Upper lobe of left lung (tissue), 6 donors: ENCODE measurements around the gene NOP9. TPM values are rescaled to one million over a fixed set of nuclear protein-coding genes. Genes with fewer than 3 reads are reported as not detected.

Source experiments
- ATAC-seq, 2 donors: fragments of 200-7000 bp; cut with Tn5 transposase; one replicate each; pipeline ENCODE4 v1.9.1; 2022; ENCODE audit warnings: mild to moderate bottlenecking in 2 of 2, moderate library complexity in 2 of 2; ENCODE audit not compliant: low FRiP score in 2 of 2
- DNase-seq, 2 donors: peaks; one replicate each; pipeline ENCODE4 v3.0.0-alpha.2; 2019 to 2020
- H3K27ac ChIP-seq, 4 donors: fragments of 200-600 bp; sonication (generic); one replicate each; pipeline ENCODE4 v1.5.1; 2016 to 2019
- H3K27me3 ChIP-seq, 4 donors: fragments of 200-600 bp; sonication (generic); one replicate each; pipeline ENCODE4 v1.5.1; 2017 to 2019
- H3K36me3 ChIP-seq, 4 donors: fragments of 200-600 bp; sonication (generic); one replicate each; pipeline ENCODE4 v1.5.1; 2016 to 2019
- H3K4me1 ChIP-seq, 4 donors: fragments of 200-600 bp; sonication (generic); one replicate each; pipeline ENCODE4 v1.5.1; 2018 to 2019
- H3K4me3 ChIP-seq, 4 donors: fragments of 200-600 bp; sonication (generic); one replicate each; pipeline ENCODE4 v1.5.1; 2017 to 2019; ENCODE audit warnings: mild to moderate bottlenecking in 2 of 4, moderate library complexity in 1 of 4
- H3K9me3 ChIP-seq, 4 donors: fragments of 200-600 bp; sonication (generic); one replicate each; pipeline ENCODE4 v1.5.1; 2018 to 2019
- EP300 ChIP-seq, 4 donors: sonication (generic); formaldehyde crosslinking; IDR thresholded peaks; one replicate each; pipeline ENCODE4 v1.5.1; 2017; ENCODE audit warnings: antibody characterized with exemption in 4 of 4, control low read depth in 2 of 4
- POLR2A ChIP-seq, 4 donors: fragments of 450-650 bp; IDR thresholded peaks; one replicate each; pipeline ENCODE4 v1.5.1; 2016 to 2017; ENCODE audit warnings: antibody characterized with exemption in 4 of 4, mild to moderate bottlenecking in 2 of 4
- POLR2AphosphoS5 ChIP-seq, 2 donors: sonication (generic); formaldehyde crosslinking; IDR thresholded peaks; one replicate each; pipeline ENCODE4 v1.5.1; 2017; ENCODE audit warnings: antibody characterized with exemption in 2 of 2
- WGBS, 2 donors: methylation state at CpG; one replicate each; pipeline ENCODE4 v1.1.5; 2017 to 2018; 5-methylcytosine and 5-hydroxymethylcytosine counted together
- total RNA-seq, 6 donors: library from RNA; depleted of rRNA in 4 of 6; stranded (reverse); fragments of >200 nt in 4 of 6; gene quantifications; one replicate each; pipeline versions ENCODE4 v1.1.0 to v1.2.1, GENCODE V29; 2016 to 2021
- TF ChIP-seq, protein P1 (sequence below), 6 experiments: fragments of 450-650 bp in 4 of 6; fragments of 200-600 bp in 2 of 6; sonication (generic) in 2 of 6; IDR thresholded peaks; one replicate each; pipeline ENCODE4 v1.5.1; 2016 to 2019; ENCODE audit warnings: antibody characterized with exemption in 6 of 6
- donor health status: DM: no; HTN: no; CAD: no; lungs with moderate emphysema.
- donor health status: DM: no; HTN: yes; CAD: no; lungs with severe emphysema.

The NOP9 gene
- total RNA-seq, 6 donors from 2014 or later, result 13.3 to 31.4 (median 22.6) TPM

DNA sequence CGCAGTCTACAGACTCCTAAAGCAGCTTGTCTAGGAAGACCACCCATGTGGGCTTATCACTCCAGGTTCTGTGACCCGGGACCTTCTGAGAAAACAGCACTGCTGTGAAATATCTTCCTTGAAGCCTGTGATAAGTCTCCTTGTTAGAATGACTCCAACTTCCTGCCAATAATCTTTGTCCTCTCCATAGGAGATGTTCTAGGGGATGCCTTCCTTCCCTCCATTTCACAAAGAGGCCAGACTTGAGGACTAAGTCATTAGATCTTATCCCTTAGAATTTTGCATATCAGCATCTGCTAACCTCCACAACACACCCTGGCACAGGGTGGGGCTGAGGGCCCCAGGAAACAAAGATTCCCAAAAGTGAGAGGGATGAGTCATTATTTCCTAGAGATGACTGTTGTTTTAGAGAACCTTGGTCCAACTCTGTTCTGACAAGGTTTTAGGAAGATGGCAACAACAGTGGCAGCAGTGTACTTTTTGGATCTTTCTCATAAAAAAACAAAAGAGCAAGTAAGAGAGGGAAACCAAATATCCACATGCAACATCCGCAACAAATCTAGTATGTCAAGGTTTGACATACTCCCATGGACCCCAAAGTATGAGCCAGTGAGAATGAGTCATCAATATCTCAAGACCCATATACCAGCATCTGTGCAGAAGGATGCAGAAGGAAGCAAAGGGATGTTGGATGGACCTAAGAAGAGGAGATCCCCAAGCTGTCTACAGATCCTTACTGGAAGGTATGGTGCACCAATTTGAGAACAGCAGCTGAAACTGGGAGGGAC lies 17.7 kb downstream of the NOP9 start:
- 94 to 95% methylated on average over 3 of the region's 3 CpGs for WGBS, 2 donors

DNA sequence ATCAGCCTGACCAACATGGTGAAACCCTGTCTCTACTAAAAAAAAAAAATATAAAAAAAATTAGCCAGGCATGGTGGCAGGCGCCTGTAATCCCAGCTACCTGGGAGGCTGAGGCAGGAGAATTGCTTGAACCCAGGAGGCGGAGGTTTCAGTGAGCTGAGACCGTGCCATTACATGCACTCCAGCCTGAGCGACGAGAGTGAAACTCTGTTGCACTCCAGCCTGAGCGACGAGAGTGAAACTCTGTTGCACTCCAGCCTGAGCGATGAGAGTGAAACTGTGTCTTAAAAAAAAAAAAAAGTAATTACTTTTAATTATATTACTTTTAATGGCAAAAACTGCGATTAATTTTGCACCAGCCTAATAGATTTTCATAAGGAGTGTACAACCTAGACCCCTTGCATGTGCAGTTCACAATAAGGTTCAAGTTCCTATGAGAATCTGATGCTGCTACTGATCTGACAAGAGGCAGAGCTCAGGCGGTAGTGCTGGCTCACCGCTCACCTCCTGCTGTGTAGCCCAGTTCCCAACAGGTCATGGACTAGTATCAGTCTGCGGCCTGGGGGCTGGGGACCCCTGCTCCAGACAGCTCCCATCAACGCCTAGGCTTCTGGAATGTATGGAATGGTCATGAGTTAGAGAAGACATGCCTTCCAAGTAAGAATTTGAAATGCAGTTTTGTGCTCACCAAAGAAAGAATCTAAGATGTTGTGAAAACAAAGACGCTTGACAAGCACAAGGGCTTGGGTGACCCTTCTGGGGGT lies 21.7 kb downstream of the NOP9 start:
- no peak for TF ChIP-seq EP300 (IDR thresholded peaks at IDR 0.05)
- TF ChIP-seq, protein P1, sequence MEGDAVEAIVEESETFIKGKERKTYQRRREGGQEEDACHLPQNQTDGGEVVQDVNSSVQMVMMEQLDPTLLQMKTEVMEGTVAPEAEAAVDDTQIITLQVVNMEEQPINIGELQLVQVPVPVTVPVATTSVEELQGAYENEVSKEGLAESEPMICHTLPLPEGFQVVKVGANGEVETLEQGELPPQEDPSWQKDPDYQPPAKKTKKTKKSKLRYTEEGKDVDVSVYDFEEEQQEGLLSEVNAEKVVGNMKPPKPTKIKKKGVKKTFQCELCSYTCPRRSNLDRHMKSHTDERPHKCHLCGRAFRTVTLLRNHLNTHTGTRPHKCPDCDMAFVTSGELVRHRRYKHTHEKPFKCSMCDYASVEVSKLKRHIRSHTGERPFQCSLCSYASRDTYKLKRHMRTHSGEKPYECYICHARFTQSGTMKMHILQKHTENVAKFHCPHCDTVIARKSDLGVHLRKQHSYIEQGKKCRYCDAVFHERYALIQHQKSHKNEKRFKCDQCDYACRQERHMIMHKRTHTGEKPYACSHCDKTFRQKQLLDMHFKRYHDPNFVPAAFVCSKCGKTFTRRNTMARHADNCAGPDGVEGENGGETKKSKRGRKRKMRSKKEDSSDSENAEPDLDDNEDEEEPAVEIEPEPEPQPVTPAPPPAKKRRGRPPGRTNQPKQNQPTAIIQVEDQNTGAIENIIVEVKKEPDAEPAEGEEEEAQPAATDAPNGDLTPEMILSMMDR (IDR thresholded peaks at IDR 0.05), result no peak
- TF ChIP-seq POLR2A (IDR thresholded peaks at IDR 0.05), result no peak
- TF ChIP-seq POLR2AphosphoS5 (IDR thresholded peaks at IDR 0.05), result no peak
- no peak overlapping the region for H3K4me3 ChIP-seq
- no peaks in the 10 kb centered on the region for H3K9me3 ChIP-seq
- H3K4me1 ChIP-seq, result peaks cover 13 to 18% (median 16%) of the 10 kb centered on the region in 4 donors
- no peak for ATAC-seq
- peaks cover 0 to 28% (median 8%) of the 10 kb centered on the region in 4 donors for H3K36me3 ChIP-seq
- no peaks in the 10 kb centered on the region for H3K27me3 ChIP-seq
- no peak overlapping the region for H3K27ac ChIP-seq
- WGBS, 2 donors, result 89 to 90% methylated on average over 14 of the region's 14 CpGs
- no peak for DNase-seq

More for the DNA sequence above, 17.7 kb downstream of the NOP9 start:
- no peak for DNase-seq
- no peak overlapping the region for H3K4me3 ChIP-seq
- H3K27me3 ChIP-seq, result no peaks in the 10 kb centered on the region
- H3K4me1 ChIP-seq, result peaks cover 47 to 58% (median 54%) of the 10 kb centered on the region in 4 donors
- no peaks in the 10 kb centered on the region for H3K9me3 ChIP-seq
- no peak for ATAC-seq
- TF ChIP-seq POLR2AphosphoS5 (IDR thresholded peaks at IDR 0.05) (peak in 1 of 2 donors; percentile 26), EP300 (IDR thresholded peaks at IDR 0.05) (no peak)
- H3K27ac ChIP-seq, result peak overlapping the region in 3 of 4 donors; percentile 79 to 93 (median 89)
- peaks cover 0 to 15% (median 3%) of the 10 kb centered on the region in 4 donors for H3K36me3 ChIP-seq

DNA sequence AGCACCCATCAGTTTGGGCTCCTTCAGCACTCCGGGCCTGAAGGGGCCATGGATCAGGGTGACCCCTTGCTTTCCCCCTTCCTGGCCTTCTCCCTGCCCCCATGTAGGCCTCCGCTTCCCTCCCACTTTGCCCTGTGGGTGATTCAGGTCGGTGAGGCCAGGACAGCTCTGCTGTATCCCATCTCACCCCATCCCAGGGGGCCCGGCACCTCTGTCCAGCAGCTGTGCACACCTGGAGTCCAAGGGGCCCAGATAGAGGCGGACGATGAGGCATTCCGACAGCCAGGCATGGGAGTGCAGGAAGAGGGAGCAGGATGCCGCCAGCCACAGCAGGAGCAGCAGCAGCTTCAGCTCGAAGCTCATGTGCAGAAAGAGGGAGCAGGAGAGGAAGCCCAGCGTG lies 23.0 kb downstream of the NOP9 start:
- DNase-seq, result peak in 1 of 2 donors; percentile 34
- WGBS, 2 donors, result 77 to 81% methylated on average over 7 to 8 of the region's 10 CpGs
- H3K36me3 ChIP-seq, result peaks cover 0 to 28% (median 8%) of the 10 kb centered on the region in 4 donors

DNA sequence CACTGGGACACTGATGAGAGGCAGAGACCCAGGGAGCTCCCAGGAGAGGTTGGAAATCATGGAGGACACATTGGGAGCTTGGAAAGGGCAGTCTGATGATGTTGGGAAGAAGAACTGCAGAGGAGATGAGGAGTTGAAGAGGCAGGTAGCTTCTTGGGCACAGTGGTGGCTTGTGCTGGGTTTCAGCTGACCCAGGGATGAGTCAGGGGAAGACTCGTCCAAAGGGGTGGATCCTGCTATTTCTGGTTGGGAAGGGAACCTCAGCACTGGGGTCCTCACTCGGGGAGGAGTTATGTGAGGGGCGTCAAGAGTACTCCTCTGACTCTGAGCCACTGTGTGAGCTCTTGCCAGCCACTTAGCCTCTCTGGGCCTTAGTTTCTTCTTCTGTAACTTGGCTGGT lies 23.7 kb downstream of the NOP9 start:
- Histone ChIP-seq H3K4me3 (no peak overlapping the region), H3K27me3 (no peaks in the 10 kb centered on the region), H3K36me3 (peaks cover 0 to 28% (median 8%) of the 10 kb centered on the region in 4 donors), H3K27ac (no peak overlapping the region), H3K9me3 (no peaks in the 10 kb centered on the region), H3K4me1 (peaks cover 0 to 12% (median 7%) of the 10 kb centered on the region in 4 donors)
- 69 to 71% methylated on average over 3 of the region's 3 CpGs for WGBS, 2 donors
- TF ChIP-seq POLR2A (IDR thresholded peaks at IDR 0.05), result no peak
- TF ChIP-seq, protein P1 (IDR thresholded peaks at IDR 0.05), result no peak
- TF ChIP-seq EP300 (IDR thresholded peaks at IDR 0.05), result no peak
- TF ChIP-seq POLR2AphosphoS5 (IDR thresholded peaks at IDR 0.05), result no peak
- ATAC-seq, result no peak
- no peak for DNase-seq

More for the DNA sequence above, 23.0 kb downstream of the NOP9 start:
- TF ChIP-seq POLR2A (IDR thresholded peaks at IDR 0.05), result no peak
- no peak for TF ChIP-seq POLR2AphosphoS5 (IDR thresholded peaks at IDR 0.05)
- TF ChIP-seq, protein P1 (IDR thresholded peaks at IDR 0.05), result no peak
- no peak for ATAC-seq
- no peaks in the 10 kb centered on the region for H3K9me3 ChIP-seq
- H3K4me1 ChIP-seq, result peaks cover 6 to 12% (median 8%) of the 10 kb centered on the region in 4 donors
- no peaks in the 10 kb centered on the region for H3K27me3 ChIP-seq
- no peak overlapping the region for H3K27ac ChIP-seq
- no peak overlapping the region for H3K4me3 ChIP-seq

DNA sequence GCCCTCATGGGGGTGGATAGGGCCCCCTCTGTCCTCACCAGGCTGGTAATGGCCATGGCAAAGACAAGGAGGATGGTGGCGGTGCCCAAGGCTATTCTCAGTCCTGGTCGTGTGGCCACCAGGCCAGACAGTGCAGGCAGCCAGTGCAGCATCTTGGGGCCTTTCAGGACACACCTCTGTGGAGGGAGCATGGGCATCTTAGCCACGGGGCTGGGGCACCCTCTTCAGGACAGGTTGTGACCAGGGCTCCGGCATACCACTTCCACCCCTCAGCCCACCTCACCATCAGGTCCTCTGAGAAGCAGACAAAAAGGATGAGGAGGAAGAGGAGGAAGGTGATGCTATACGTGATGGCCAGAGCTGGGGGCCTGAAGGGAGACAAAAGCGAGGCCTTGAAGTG lies 24.4 kb downstream of the NOP9 start:
- TF ChIP-seq POLR2AphosphoS5 (IDR thresholded peaks at IDR 0.05) (no peak), EP300 (IDR thresholded peaks at IDR 0.05) (no peak), POLR2A (IDR thresholded peaks at IDR 0.05) (no peak)
- TF ChIP-seq, protein P1 (IDR thresholded peaks at IDR 0.05), result no peak
- Histone ChIP-seq H3K9me3 (no peaks in the 10 kb centered on the region), H3K27me3 (no peaks in the 10 kb centered on the region), H3K4me3 (no peak overlapping the region), H3K36me3 (peaks cover 0 to 28% (median 8%) of the 10 kb centered on the region in 4 donors), H3K27ac (no peak overlapping the region), H3K4me1 (peaks cover 6 to 15% (median 10%) of the 10 kb centered on the region in 4 donors)
- no peak for DNase-seq
- no peak for ATAC-seq
- WGBS, 2 donors, result 78 to 89% methylated on average over 6 of the region's 6 CpGs
